ENCODE data around the gene GPHA2. TPM values are rescaled to one million over a fixed set of nuclear protein-coding genes. Genes with fewer than 3 reads are reported as not detected.

The GPHA2 gene
- total and polyA plus RNA-seq, 10 of the 15 experiments (the other 5 are each of a cell fraction or from before 2014, with no cell fraction given), result not detected

DNA sequence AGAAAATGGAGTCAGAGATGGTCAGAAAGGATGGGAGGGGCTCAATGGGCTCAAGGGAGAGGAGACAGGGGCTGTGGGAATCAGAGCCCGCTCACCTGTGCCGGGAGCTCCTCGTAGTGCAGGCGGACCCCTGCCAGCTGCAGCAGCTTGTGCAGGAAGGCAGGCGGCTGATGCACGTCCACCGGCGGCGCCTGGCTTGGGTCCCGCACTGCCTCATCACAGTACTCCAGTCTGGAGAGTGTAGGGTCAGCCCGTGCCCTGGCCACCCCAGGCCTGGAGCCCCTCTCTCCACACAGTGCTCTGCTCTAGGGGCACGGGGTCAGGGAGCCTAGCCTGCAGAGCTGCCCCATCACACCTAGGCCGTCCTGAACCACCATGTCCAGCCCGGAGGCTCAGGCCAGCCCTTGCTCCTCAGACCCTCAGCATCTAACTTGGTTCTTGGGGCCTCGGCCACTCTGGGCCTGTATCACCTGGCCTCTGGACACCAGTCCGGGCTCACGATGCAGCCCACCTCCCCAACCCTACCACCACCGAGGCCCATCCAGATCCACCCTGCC lies 22.4 kb downstream of the GPHA2 start:
- Histone ChIP-seq H3K9ac (ENCODE audit: control insufficient read depth, insufficient read depth, low read length) (no peak overlapping the region), H3K27ac (ENCODE audit: control insufficient read depth, insufficient read depth) (no peak overlapping the region), H3K9me3 (replicated peaks; ENCODE audit: control insufficient read depth, insufficient read depth, low read length) (no peaks in the 10 kb centered on the region), H3K27me3 (replicated peaks in 1 of 2; ENCODE audit: control insufficient read depth in 2 of 2, insufficient read depth in 2 of 2, low read length in 1 of 2) (no peaks in the 10 kb centered on the region), H2AFZ (ENCODE audit: control insufficient read depth, low read depth, low read length) (no peak overlapping the region), H3K79me2 (ENCODE audit: control insufficient read depth, insufficient read depth, low read length) (peaks cover 11% of the 10 kb centered on the region), H3K4me2 (ENCODE audit: control insufficient read depth, insufficient read depth) (no peak overlapping the region), H3K36me3 (ENCODE audit: control insufficient read depth in 2 of 2, insufficient read depth in 2 of 2, low read length in 1 of 2) (peaks cover 0 to 6% of the 10 kb centered on the region in 2 experiments; a peak in 3 of 4 replicates), H4K20me1 (ENCODE audit: control insufficient read depth, insufficient read depth) (no peaks in the 10 kb centered on the region), H3K4me3 (no peak overlapping the region), H3K4me1 (ENCODE audit: control insufficient read depth, insufficient read depth, low read length) (peaks cover 6% of the 10 kb centered on the region)
- DNase-seq (ENCODE audit: low read depth, low spot score) (no peak), FAIRE-seq (no peak), ATAC-seq (no peak)
- WGBS (ENCODE audit: insufficient coverage, insufficient replicate concordance, low lambda C conversion rate, missing lambda C conversion rate), result 80% methylated on average over 18 of the region's 18 CpGs
- BruUV-seq (replicated peaks), result no TSS peak
- SMC1A ChIA-PET (ENCODE audit: uncharacterized antibody, unreplicated experiment), result no interaction called here
- CTCF ChIA-PET, result interaction anchor here (1.2 kb wide), 1 partner anchor 65 kb away, joined by 3 read pairs; no protein-coding TSS in a partner anchor
- in situ Hi-C loops (cut with MboI) (no loop called here), intact Hi-C loops (cut with micrococcal nuclease; ENCODE audit: unreplicated experiment) (no loop called here)
- RAD21 ChIA-PET (ENCODE audit: unreplicated experiment), result no interaction called here
- POLR2A ChIA-PET, result interaction anchor here (1.3 kb wide), 1 partner anchor 13 kb away, joined by 4 read pairs; no protein-coding TSS in a partner anchor
- TF ChIP-seq LARP7 (IDR thresholded peaks at IDR 0.05), result no peak
- TF ChIP-seq, protein P1, sequence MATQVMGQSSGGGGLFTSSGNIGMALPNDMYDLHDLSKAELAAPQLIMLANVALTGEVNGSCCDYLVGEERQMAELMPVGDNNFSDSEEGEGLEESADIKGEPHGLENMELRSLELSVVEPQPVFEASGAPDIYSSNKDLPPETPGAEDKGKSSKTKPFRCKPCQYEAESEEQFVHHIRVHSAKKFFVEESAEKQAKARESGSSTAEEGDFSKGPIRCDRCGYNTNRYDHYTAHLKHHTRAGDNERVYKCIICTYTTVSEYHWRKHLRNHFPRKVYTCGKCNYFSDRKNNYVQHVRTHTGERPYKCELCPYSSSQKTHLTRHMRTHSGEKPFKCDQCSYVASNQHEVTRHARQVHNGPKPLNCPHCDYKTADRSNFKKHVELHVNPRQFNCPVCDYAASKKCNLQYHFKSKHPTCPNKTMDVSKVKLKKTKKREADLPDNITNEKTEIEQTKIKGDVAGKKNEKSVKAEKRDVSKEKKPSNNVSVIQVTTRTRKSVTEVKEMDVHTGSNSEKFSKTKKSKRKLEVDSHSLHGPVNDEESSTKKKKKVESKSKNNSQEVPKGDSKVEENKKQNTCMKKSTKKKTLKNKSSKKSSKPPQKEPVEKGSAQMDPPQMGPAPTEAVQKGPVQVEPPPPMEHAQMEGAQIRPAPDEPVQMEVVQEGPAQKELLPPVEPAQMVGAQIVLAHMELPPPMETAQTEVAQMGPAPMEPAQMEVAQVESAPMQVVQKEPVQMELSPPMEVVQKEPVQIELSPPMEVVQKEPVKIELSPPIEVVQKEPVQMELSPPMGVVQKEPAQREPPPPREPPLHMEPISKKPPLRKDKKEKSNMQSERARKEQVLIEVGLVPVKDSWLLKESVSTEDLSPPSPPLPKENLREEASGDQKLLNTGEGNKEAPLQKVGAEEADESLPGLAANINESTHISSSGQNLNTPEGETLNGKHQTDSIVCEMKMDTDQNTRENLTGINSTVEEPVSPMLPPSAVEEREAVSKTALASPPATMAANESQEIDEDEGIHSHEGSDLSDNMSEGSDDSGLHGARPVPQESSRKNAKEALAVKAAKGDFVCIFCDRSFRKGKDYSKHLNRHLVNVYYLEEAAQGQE (IDR thresholded peaks at IDR 0.05; ENCODE audit: low read depth, low read length), result no peak
- TF ChIP-seq, protein P2, sequence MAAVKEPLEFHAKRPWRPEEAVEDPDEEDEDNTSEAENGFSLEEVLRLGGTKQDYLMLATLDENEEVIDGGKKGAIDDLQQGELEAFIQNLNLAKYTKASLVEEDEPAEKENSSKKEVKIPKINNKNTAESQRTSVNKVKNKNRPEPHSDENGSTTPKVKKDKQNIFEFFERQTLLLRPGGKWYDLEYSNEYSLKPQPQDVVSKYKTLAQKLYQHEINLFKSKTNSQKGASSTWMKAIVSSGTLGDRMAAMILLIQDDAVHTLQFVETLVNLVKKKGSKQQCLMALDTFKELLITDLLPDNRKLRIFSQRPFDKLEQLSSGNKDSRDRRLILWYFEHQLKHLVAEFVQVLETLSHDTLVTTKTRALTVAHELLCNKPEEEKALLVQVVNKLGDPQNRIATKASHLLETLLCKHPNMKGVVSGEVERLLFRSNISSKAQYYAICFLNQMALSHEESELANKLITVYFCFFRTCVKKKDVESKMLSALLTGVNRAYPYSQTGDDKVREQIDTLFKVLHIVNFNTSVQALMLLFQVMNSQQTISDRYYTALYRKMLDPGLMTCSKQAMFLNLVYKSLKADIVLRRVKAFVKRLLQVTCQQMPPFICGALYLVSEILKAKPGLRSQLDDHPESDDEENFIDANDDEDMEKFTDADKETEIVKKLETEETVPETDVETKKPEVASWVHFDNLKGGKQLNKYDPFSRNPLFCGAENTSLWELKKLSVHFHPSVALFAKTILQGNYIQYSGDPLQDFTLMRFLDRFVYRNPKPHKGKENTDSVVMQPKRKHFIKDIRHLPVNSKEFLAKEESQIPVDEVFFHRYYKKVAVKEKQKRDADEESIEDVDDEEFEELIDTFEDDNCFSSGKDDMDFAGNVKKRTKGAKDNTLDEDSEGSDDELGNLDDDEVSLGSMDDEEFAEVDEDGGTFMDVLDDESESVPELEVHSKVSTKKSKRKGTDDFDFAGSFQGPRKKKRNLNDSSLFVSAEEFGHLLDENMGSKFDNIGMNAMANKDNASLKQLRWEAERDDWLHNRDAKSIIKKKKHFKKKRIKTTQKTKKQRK (IDR thresholded peaks at IDR 0.05; ENCODE audit: low read depth, low read length), result no peak
- no peak for TF ChIP-seq RFX5 (IDR thresholded peaks at IDR 0.05; ENCODE audit: low read depth, low read length)
- TF ChIP-seq, protein P3, sequence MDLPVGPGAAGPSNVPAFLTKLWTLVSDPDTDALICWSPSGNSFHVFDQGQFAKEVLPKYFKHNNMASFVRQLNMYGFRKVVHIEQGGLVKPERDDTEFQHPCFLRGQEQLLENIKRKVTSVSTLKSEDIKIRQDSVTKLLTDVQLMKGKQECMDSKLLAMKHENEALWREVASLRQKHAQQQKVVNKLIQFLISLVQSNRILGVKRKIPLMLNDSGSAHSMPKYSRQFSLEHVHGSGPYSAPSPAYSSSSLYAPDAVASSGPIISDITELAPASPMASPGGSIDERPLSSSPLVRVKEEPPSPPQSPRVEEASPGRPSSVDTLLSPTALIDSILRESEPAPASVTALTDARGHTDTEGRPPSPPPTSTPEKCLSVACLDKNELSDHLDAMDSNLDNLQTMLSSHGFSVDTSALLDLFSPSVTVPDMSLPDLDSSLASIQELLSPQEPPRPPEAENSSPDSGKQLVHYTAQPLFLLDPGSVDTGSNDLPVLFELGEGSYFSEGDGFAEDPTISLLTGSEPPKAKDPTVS (IDR thresholded peaks at IDR 0.05; ENCODE audit: low read depth, low read length), result no peak
- no peak for TF ChIP-seq SP1 (IDR thresholded peaks at IDR 0.05; ENCODE audit: low read depth, low read length)
- TF ChIP-seq ZZZ3 (IDR thresholded peaks at IDR 0.05; ENCODE audit: control insufficient read depth, insufficient read length, low read depth), result no peak
- TF ChIP-seq EP300 (IDR thresholded peaks at IDR 0.05; ENCODE audit: borderline replicate concordance in 1 of 2, control insufficient read depth in 1 of 2, low read depth in 2 of 2, low read length in 2 of 2), result no peak
- TF ChIP-seq, protein P4, sequence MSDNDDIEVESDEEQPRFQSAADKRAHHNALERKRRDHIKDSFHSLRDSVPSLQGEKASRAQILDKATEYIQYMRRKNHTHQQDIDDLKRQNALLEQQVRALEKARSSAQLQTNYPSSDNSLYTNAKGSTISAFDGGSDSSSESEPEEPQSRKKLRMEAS (IDR thresholded peaks at IDR 0.05; ENCODE audit: low read depth, low read length), result no peak
- no peak for TF ChIP-seq PAX8 (IDR thresholded peaks at IDR 0.05)
- no peak for TF ChIP-seq EGR1 (IDR thresholded peaks at IDR 0.05; ENCODE audit: borderline replicate concordance in 1 of 2, low read depth in 2 of 2, low read length in 2 of 2)
- TF ChIP-seq TARDBP (IDR thresholded peaks at IDR 0.05; ENCODE audit: borderline replicate concordance), result no peak
- no peak for TF ChIP-seq RAD51 (IDR thresholded peaks at IDR 0.05)
- no peak for TF ChIP-seq RUNX3 (IDR thresholded peaks at IDR 0.05; ENCODE audit: low read length)

Measured in GM12878 (cell line).